ENCODE measurements around the gene ITLN2.

DNA sequence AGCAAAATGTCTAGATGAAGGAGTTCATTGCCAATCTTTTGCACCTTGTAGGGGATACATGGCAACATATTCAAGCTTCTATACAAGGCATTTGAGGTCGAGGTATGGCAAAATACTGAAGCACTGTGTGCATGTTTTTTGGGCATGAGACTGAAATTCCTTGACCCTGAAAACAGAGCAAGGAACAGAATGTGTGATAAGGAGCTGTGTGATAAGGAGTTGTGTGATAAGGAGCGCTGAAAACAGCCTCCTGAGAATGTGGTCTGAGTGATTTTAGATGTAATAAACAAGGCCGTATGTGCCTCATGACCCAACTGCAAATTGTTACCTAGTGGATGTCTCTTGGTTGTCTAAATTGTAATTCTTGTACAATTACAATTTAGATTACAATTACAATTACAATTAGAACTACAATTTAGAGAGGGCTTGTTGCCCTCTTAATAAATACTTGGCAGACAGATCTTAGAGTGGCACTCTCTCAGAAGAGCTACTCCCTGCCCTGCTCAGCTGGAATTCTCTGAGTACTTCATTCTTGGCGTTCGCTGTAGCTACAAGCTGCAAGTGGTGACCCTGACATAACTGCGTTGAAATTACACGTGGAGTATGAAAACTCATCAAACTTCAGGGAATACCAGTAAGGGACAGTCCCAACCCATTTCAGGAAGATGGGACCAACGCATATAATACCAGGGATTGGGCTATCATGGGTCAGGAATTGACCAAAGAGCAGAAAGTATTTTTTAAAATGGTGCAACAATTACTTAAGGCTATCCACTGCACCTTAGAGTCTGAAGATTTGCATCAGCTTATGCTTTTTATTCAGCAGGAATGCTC, 49.6 kb downstream of the ITLN2 start:
- TF ChIP-seq, protein P1, sequence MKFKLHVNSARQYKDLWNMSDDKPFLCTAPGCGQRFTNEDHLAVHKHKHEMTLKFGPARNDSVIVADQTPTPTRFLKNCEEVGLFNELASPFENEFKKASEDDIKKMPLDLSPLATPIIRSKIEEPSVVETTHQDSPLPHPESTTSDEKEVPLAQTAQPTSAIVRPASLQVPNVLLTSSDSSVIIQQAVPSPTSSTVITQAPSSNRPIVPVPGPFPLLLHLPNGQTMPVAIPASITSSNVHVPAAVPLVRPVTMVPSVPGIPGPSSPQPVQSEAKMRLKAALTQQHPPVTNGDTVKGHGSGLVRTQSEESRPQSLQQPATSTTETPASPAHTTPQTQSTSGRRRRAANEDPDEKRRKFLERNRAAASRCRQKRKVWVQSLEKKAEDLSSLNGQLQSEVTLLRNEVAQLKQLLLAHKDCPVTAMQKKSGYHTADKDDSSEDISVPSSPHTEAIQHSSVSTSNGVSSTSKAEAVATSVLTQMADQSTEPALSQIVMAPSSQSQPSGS (CRISPR knock-in tag; IDR thresholded peaks at IDR 0.05) = no peak
- no peak for TF ChIP-seq SMC3 (conservative IDR thresholded peaks at IDR 0.05; ENCODE audit: insufficient read depth, low read depth, low read length)
- no peak for TF ChIP-seq FIP1L1 (IDR thresholded peaks at IDR 0.05; ENCODE audit: low read depth, low read length, poor library complexity, severe bottlenecking)
- TF ChIP-seq TGIF2 (CRISPR knock-in tag; IDR thresholded peaks at IDR 0.05) = no peak
- TF ChIP-seq MTA1 (IDR thresholded peaks at IDR 0.05; ENCODE audit: borderline replicate concordance) = no peak
- TF ChIP-seq HDAC2 (IDR thresholded peaks at IDR 0.05) = no peak
- TF ChIP-seq ZNF146 (CRISPR knock-in tag; IDR thresholded peaks at IDR 0.05; ENCODE audit: unreplicated experiment) = no peak
- no peak for TF ChIP-seq SRSF7 (optimal IDR thresholded peaks at IDR 0.05; ENCODE audit: low read depth, low read length)
- no peak for TF ChIP-seq ZNF133 (CRISPR knock-in tag; IDR thresholded peaks at IDR 0.05)
- TF ChIP-seq, protein P2, sequence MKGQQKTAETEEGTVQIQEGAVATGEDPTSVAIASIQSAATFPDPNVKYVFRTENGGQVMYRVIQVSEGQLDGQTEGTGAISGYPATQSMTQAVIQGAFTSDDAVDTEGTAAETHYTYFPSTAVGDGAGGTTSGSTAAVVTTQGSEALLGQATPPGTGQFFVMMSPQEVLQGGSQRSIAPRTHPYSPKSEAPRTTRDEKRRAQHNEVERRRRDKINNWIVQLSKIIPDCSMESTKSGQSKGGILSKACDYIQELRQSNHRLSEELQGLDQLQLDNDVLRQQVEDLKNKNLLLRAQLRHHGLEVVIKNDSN (CRISPR knock-in tag; IDR thresholded peaks at IDR 0.05) = no peak
- TF ChIP-seq ZNF253 (CRISPR knock-in tag; conservative IDR thresholded peaks at IDR 0.05) = no peak
- TF ChIP-seq POLR3A (IDR thresholded peaks at IDR 0.05; ENCODE audit: borderline replicate concordance, extremely low read depth, insufficient read depth, insufficient read length) = no peak
- TF ChIP-seq, protein P3, sequence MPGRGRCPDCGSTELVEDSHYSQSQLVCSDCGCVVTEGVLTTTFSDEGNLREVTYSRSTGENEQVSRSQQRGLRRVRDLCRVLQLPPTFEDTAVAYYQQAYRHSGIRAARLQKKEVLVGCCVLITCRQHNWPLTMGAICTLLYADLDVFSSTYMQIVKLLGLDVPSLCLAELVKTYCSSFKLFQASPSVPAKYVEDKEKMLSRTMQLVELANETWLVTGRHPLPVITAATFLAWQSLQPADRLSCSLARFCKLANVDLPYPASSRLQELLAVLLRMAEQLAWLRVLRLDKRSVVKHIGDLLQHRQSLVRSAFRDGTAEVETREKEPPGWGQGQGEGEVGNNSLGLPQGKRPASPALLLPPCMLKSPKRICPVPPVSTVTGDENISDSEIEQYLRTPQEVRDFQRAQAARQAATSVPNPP (IDR thresholded peaks at IDR 0.05; ENCODE audit: borderline replicate concordance, insufficient read depth, insufficient read length) = no peak
- TF ChIP-seq, protein P4, sequence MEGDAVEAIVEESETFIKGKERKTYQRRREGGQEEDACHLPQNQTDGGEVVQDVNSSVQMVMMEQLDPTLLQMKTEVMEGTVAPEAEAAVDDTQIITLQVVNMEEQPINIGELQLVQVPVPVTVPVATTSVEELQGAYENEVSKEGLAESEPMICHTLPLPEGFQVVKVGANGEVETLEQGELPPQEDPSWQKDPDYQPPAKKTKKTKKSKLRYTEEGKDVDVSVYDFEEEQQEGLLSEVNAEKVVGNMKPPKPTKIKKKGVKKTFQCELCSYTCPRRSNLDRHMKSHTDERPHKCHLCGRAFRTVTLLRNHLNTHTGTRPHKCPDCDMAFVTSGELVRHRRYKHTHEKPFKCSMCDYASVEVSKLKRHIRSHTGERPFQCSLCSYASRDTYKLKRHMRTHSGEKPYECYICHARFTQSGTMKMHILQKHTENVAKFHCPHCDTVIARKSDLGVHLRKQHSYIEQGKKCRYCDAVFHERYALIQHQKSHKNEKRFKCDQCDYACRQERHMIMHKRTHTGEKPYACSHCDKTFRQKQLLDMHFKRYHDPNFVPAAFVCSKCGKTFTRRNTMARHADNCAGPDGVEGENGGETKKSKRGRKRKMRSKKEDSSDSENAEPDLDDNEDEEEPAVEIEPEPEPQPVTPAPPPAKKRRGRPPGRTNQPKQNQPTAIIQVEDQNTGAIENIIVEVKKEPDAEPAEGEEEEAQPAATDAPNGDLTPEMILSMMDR (IDR thresholded peaks at IDR 0.05 in 2 of 3, conservative IDR thresholded peaks at IDR 0.05 in 1 of 3; ENCODE audit: insufficient read depth in 2 of 3, low read depth in 1 of 3, low read length in 3 of 3) = no peak
